Muscle layer of colon (tissue), 2 donors: ENCODE measurements around the gene CDC42SE2.

Experiments
- H3K27ac ChIP-seq: one replicate; pipeline ENCODE4 v1.7.0; 2013; ENCODE audit warnings: low read depth, mild to moderate bottlenecking, low read length, moderate library complexity
- H3K27me3 ChIP-seq, 2 donors: one replicate each; pipeline ENCODE4 v1.7.0; 2013; ENCODE audit warnings: low read length in 2 of 2, mild to moderate bottlenecking in 2 of 2; ENCODE audit not compliant: insufficient read depth in 2 of 2, control insufficient read depth in 1 of 2
- H3K36me3 ChIP-seq: one replicate; pipeline ENCODE4 v1.7.0; 2013; ENCODE audit warnings: mild to moderate bottlenecking, low read length; ENCODE audit not compliant: insufficient read depth
- H3K4me1 ChIP-seq: one replicate; pipeline ENCODE4 v1.7.0; 2013; ENCODE audit warnings: mild to moderate bottlenecking, low read length; ENCODE audit not compliant: insufficient read depth
- H3K4me3 ChIP-seq, 2 donors: one replicate each; pipeline ENCODE4 v1.7.0; 2013; ENCODE audit warnings: low read length in 2 of 2, low read depth in 1 of 2, mild to moderate bottlenecking in 1 of 2, moderate library complexity in 1 of 2
- H3K9ac ChIP-seq: one replicate; pipeline ENCODE4 v1.7.0; 2013; ENCODE audit warnings: low read length
- H3K9me3 ChIP-seq: one replicate; pipeline ENCODE4 v1.7.0; 2013; ENCODE audit warnings: mild to moderate bottlenecking, low read length
- donor health status: abdominal sarcoma.
- donor health status: Adenocarcinoma of cecum.

The CDC42SE2 gene

GRCh38 chr5:131263648-131264450 lies at the start of gene CDC42SE2:
Gene CDC42SE2 (plus strand): TSS chr5:131264053. CDS start chr5:131359494, 95,441 bp downstream.
- Histone ChIP-seq H3K4me1 (peaks cover 14% of the 10 kb centered on the region), H3K9me3 (no peaks in the 10 kb centered on the region), H3K4me3 (peak within 1 kb of the TSS; percentile 91 to 94), H3K36me3 (no peaks in the 10 kb centered on the region), H3K27me3 (no peaks in the 10 kb centered on the region), H3K27ac (peak within 1 kb of the TSS; percentile 63), H3K9ac (peak within 1 kb of the TSS; percentile 53)

GRCh38 chr5:131214609-131215227 lies 49.1 kb upstream of the CDC42SE2 start:
- no peak overlapping the region for H3K9ac ChIP-seq
- no peaks in the 10 kb centered on the region for H3K27me3 ChIP-seq
- no peaks in the 10 kb centered on the region for H3K9me3 ChIP-seq
- H3K4me3 ChIP-seq = no peak overlapping the region
- no peaks in the 10 kb centered on the region for H3K4me1 ChIP-seq
- H3K27ac ChIP-seq = no peak overlapping the region
- H3K36me3 ChIP-seq = no peaks in the 10 kb centered on the region

GRCh38 chr5:131217791-131218190 lies 46.1 kb upstream of the CDC42SE2 start:
- no peaks in the 10 kb centered on the region for H3K9me3 ChIP-seq
- no peak overlapping the region for H3K4me3 ChIP-seq

GRCh38 chr5:131218392-131218791 lies 45.5 kb upstream of the CDC42SE2 start:
- H3K9me3 ChIP-seq = no peaks in the 10 kb centered on the region
- no peaks in the 10 kb centered on the region for H3K36me3 ChIP-seq
- no peaks in the 10 kb centered on the region for H3K27me3 ChIP-seq
- no peaks in the 10 kb centered on the region for H3K4me1 ChIP-seq
- H3K27ac ChIP-seq = no peak overlapping the region
- no peak overlapping the region for H3K9ac ChIP-seq
- no peak overlapping the region for H3K4me3 ChIP-seq

More at GRCh38 chr5:131217791-131218190, 46.1 kb upstream of the CDC42SE2 start:
- no peak overlapping the region for H3K27ac ChIP-seq
- H3K27me3 ChIP-seq = no peaks in the 10 kb centered on the region
- H3K9ac ChIP-seq = no peak overlapping the region
- H3K4me1 ChIP-seq = no peaks in the 10 kb centered on the region
- no peaks in the 10 kb centered on the region for H3K36me3 ChIP-seq

GRCh38 chr5:131220566-131220965 lies 43.3 kb upstream of the CDC42SE2 start:
- Histone ChIP-seq H3K4me1 (no peaks in the 10 kb centered on the region), H3K27me3 (no peaks in the 10 kb centered on the region), H3K27ac (no peak overlapping the region), H3K4me3 (no peak overlapping the region), H3K9ac (no peak overlapping the region), H3K9me3 (no peaks in the 10 kb centered on the region), H3K36me3 (no peaks in the 10 kb centered on the region)

- no peaks in the 10 kb centered on the region for H3K36me3 ChIP-seq
- H3K9ac ChIP-seq = no peak overlapping the region
- H3K27ac ChIP-seq = no peak overlapping the region
- H3K4me1 ChIP-seq = no peaks in the 10 kb centered on the region
- H3K4me3 ChIP-seq = no peak overlapping the region
- H3K27me3 ChIP-seq = no peaks in the 10 kb centered on the region
- no peaks in the 10 kb centered on the region for H3K9me3 ChIP-seq
Observed at GRCh38 chr5:131221008-131221703, 42.7 kb upstream of the CDC42SE2 start.

GRCh38 chr5:131221888-131222287 lies 42.0 kb upstream of the CDC42SE2 start:
- no peaks in the 10 kb centered on the region for H3K9me3 ChIP-seq
- no peaks in the 10 kb centered on the region for H3K36me3 ChIP-seq
- H3K4me1 ChIP-seq = no peaks in the 10 kb centered on the region
- no peak overlapping the region for H3K4me3 ChIP-seq
- H3K27me3 ChIP-seq = no peaks in the 10 kb centered on the region
- H3K27ac ChIP-seq = no peak overlapping the region
- H3K9ac ChIP-seq = no peak overlapping the region

GRCh38 chr5:131222731-131223130 lies 41.1 kb upstream of the CDC42SE2 start:
- Histone ChIP-seq H3K9me3 (no peaks in the 10 kb centered on the region), H3K4me1 (no peaks in the 10 kb centered on the region), H3K27me3 (no peaks in the 10 kb centered on the region), H3K36me3 (no peaks in the 10 kb centered on the region), H3K27ac (no peak overlapping the region), H3K9ac (no peak overlapping the region), H3K4me3 (no peak overlapping the region)

- Histone ChIP-seq H3K9me3 (no peaks in the 10 kb centered on the region), H3K9ac (no peak overlapping the region), H3K27me3 (no peaks in the 10 kb centered on the region), H3K27ac (no peak overlapping the region), H3K36me3 (no peaks in the 10 kb centered on the region), H3K4me3 (no peak overlapping the region), H3K4me1 (no peaks in the 10 kb centered on the region)
Observed at GRCh38 chr5:131223751-131224386, 40.0 kb upstream of the CDC42SE2 start.

GRCh38 chr5:131224387-131225201 lies 39.3 kb upstream of the CDC42SE2 start:
- H3K27ac ChIP-seq = no peak overlapping the region
- H3K36me3 ChIP-seq = no peaks in the 10 kb centered on the region

More at GRCh38 chr5:131224387-131225201, 39.3 kb upstream of the CDC42SE2 start:
- Histone ChIP-seq H3K27me3 (no peaks in the 10 kb centered on the region), H3K9ac (no peak overlapping the region), H3K4me3 (no peak overlapping the region), H3K4me1 (no peaks in the 10 kb centered on the region), H3K9me3 (no peaks in the 10 kb centered on the region)
